ENCODE data around the gene TMPRSS4. TPM values are rescaled to one million over a fixed set of nuclear protein-coding genes. Genes with fewer than 3 reads are reported as not detected.
A peak's percentile ranks its signal among the peaks of the same experiment; 100 is the strongest.
"Not testable (repeated sequence)": the region's sequence is repeated elsewhere in the genome, so short reads cannot be mapped to it uniquely, and the experiment has no call there.

TMPRSS4 gene
- total RNA-seq, 1 donor from 2014 or later = not detected

GRCh38 chr11:118059246-118059940, 17.5 kb upstream of the TMPRSS4 start:
- DNase-seq (ENCODE audit: low spot score in 2 of 2) = peak in 1 of 2 donors; percentile 52

DNA sequence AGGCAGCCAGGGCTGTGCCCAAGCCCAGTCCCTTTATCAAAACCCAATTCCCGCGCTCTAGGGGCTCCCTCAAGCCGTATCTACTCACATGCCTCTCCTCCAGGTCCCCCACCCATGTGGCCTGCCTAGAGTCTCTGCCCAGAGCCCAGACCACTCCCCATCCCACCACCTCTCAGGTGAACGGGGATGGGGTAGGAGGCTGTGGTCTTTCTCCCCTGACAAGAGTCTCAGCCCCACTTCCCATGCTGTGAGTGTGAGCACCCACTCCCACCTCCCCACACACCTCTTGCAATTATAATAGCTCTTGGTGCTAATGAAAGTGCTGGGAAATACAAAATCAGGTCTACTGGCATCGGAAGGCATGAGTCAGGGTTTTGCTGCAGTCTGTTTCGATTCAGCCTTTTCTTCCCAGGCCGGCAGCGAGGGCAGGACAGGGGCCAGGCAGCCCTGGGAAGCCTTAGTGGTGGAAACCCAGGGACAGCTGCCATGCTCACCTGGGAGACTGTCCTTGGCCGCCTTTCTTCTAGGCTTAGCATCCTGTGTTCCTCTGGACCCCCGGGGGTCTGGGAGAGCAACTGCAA, 16.7 kb upstream of the TMPRSS4 start:
- Histone ChIP-seq H3K9me3 (no peaks in the 10 kb centered on the region), H3K27ac (no peak overlapping the region), H3K4me1 (no peaks in the 10 kb centered on the region), H3K27me3 (no peaks in the 10 kb centered on the region), H3K36me3 (no peaks in the 10 kb centered on the region), H3K4me3 (no peak overlapping the region)
- DNase-seq (ENCODE audit: low spot score in 2 of 2) = peak in 1 of 2 donors; percentile 56
- intact Hi-C loops (cut with DNase I) = no loop called here
- TF ChIP-seq CTCF (IDR thresholded peaks at IDR 0.05) = no peak

More at GRCh38 chr11:118059246-118059940, 17.5 kb upstream of the TMPRSS4 start:
- Histone ChIP-seq H3K27ac (no peak overlapping the region), H3K27me3 (no peaks in the 10 kb centered on the region), H3K4me3 (no peak overlapping the region), H3K9me3 (no peaks in the 10 kb centered on the region), H3K4me1 (no peaks in the 10 kb centered on the region), H3K36me3 (no peaks in the 10 kb centered on the region)
- no peak for TF ChIP-seq CTCF (IDR thresholded peaks at IDR 0.05)
- intact Hi-C loops (cut with DNase I) = no loop called here

- Histone ChIP-seq H3K27me3 (no peaks in the 10 kb centered on the region), H3K4me3 (no peak overlapping the region), H3K9me3 (no peaks in the 10 kb centered on the region), H3K36me3 (no peaks in the 10 kb centered on the region), H3K4me1 (no peaks in the 10 kb centered on the region), H3K27ac (no peak overlapping the region)
- intact Hi-C loops (cut with DNase I) = no loop called here
- peak in 1 of 2 donors; percentile 62 for DNase-seq (ENCODE audit: low spot score in 2 of 2)
- no peak for TF ChIP-seq CTCF (IDR thresholded peaks at IDR 0.05)
These were observed 16.0 kb upstream of the TMPRSS4 start for GRCh38 chr11:118060869-118061268.

- H3K4me3 ChIP-seq = no peak overlapping the region
- DNase-seq (ENCODE audit: low spot score in 2 of 2) = peak in 1 of 2 donors; percentile 49
- H3K36me3 ChIP-seq = no peaks in the 10 kb centered on the region
- no peaks in the 10 kb centered on the region for H3K4me1 ChIP-seq
- no peaks in the 10 kb centered on the region for H3K9me3 ChIP-seq
- no peak overlapping the region for H3K27ac ChIP-seq
- no peaks in the 10 kb centered on the region for H3K27me3 ChIP-seq
- intact Hi-C loops (cut with DNase I) = no loop called here
- no peak for TF ChIP-seq CTCF (IDR thresholded peaks at IDR 0.05)
These were observed 15.2 kb upstream of the TMPRSS4 start for GRCh38 chr11:118061586-118062125.

GRCh38 chr11:118062181-118062580, 14.7 kb upstream of the TMPRSS4 start:
- peak in 1 of 2 donors; percentile 31 for DNase-seq (ENCODE audit: low spot score in 2 of 2)
- H3K4me1 ChIP-seq; H3K4me3 ChIP-seq; H3K27me3 ChIP-seq; H3K9me3 ChIP-seq; H3K36me3 ChIP-seq; intact Hi-C loops (cut with DNase I); H3K27ac ChIP-seq: not testable (repeated sequence)

- H3K27ac ChIP-seq; H3K27me3 ChIP-seq; intact Hi-C loops (cut with DNase I); H3K4me3 ChIP-seq; H3K4me1 ChIP-seq; H3K36me3 ChIP-seq; H3K9me3 ChIP-seq: not testable (repeated sequence)
- peak in 1 of 2 donors; percentile 9 for DNase-seq (ENCODE audit: low spot score in 2 of 2)
These were observed 14.2 kb upstream of the TMPRSS4 start for GRCh38 chr11:118062631-118063030.

Data from ascending aorta (tissue), 2 donors.